SKM-1 treated with dmso at 0.1 percent for 144 hours (cell line): ENCODE results near the gene DNAJC8.
A peak's percentile ranks its signal among the peaks of the same experiment; 100 is the strongest.

Experiments used
- DNase-seq: peaks from one replicate; lab custom pipeline; 2025; ENCODE audit not compliant: unreplicated experiment; lab: John Stamatoyannopoulos, UW

DNAJC8 gene

GRCh38 chr1:28232558-28233263, at the start of gene DNAJC8:
DNAJC8 (minus strand) TSS chr1:28233029; CDS start chr1:28232998, 31 bp downstream.
- peak; percentile 88 for DNase-seq

DNA sequence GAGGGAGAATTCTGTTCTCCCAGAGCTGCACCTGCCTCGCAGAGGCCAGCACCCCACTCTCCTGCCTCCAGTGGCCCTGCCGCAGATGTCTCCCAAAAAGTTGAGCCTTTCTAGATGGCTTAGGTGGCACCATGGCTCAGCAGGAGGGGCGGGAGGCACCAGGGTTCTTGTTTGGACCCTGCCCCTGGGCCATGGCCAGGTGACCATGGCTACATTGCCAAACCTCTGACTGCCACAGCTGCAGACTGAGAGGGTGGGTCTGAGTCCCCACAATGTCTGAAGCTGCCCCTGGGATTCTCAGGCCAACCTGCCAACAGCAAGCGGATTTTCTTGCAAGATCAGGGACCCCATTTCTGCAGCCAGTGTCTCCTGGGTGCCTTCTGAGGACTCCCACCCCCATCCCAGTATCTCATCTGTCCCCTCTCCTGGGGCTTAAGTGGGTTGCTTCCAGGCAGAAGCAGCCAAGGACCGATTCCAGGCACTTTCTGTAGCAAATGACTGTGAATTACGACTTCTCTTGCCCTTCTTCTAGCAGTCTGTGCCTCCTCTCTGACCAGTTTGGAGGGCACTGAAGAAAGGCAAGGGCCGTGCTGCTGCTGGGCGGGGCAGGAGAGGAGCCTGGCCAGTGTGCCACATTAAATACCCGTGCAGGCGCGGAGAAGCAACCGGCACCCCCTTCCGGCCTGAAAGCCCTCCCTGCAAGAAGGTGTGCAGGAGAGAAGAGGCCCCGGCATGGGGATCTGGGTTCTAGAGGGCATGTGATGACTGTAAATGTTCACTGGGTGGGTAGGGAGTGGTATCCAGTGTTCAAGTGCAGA, 49.0 kb upstream of the DNAJC8 start:
- no peak for DNase-seq

- no peak for DNase-seq
These were observed 48.1 kb upstream of the DNAJC8 start for GRCh38 chr1:28280977-28281381.

GRCh38 chr1:28280501-28280900, 47.7 kb upstream of the DNAJC8 start:
- DNase-seq, result no peak

GRCh38 chr1:28279721-28280120, 46.9 kb upstream of the DNAJC8 start:
- DNase-seq, result no peak

- DNase-seq, result no peak
These were observed 45.9 kb upstream of the DNAJC8 start for GRCh38 chr1:28278763-28279162.

DNA sequence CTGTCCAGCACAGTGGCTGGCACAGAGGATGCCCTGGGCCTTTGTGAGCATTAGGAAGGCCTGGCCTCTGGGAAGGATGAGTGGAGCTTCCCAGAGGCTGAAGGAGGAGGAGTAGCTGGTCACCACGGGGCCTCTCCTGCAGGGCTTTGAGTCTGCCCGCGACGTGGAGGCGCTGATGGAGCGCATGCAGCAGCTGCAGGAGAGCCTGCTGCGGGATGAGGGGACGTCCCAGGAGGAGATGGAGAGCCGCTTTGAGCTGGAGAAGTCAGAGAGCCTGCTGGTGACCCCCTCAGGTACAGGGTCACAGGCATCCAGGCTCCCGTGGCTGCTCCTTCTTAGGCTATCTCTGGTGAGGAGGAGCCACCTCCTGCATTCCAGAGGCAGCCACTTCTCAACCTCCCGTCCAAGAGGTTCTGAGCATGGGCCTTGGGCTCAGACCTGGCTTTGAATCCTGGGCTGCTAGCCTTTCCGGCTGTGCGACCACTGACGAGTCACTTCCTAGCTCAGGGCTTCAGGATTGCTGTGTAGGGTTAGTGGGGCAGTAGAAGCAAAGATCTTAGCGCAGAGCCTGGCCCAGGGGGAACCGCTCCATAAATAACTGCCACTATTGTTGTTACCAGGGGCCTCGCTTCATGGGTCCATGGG, 40.5 kb upstream of the DNAJC8 start:
- DNase-seq, result no peak

- no peak for DNase-seq
These were observed 39.5 kb upstream of the DNAJC8 start for GRCh38 chr1:28272215-28272852.

DNA sequence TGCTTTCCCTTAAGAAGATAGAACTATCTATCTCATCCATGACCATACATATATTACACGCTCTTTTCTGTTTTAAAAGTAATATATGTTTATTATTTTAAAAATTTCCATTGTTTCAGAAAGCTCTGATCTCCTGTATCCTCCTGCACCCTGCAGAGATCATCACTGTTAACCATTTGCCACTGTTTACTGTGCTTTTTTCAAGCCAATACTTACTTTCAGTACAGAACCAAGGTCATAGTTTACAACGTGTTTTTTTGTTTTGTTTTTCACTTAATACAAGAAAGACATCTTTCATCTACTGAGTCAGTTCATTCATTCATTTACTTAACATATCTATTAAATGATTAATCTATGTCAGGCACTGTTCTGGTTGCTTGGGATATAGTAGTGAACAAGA, 36.7 kb upstream of the DNAJC8 start:
- no peak for DNase-seq

DNA sequence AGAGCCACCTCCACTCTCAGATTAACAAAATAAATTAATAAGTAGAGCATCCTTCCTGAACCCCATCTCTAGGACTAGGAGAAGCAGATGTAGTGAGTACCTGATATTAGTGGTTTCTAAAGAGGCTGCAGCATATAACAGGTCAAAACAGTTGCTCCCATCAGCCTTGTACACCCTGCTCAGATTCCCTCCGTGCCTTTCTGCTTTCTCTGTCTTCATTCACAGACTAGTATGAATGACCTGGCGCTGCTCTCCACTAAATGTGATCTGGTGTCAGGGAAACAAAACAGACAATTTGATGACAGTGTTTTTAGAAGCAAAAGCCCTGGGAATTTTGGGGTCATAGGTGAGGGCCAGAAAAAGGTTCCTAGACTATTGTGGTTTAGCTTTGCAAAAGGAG, 34.8 kb upstream of the DNAJC8 start:
- DNase-seq, result no peak

DNA sequence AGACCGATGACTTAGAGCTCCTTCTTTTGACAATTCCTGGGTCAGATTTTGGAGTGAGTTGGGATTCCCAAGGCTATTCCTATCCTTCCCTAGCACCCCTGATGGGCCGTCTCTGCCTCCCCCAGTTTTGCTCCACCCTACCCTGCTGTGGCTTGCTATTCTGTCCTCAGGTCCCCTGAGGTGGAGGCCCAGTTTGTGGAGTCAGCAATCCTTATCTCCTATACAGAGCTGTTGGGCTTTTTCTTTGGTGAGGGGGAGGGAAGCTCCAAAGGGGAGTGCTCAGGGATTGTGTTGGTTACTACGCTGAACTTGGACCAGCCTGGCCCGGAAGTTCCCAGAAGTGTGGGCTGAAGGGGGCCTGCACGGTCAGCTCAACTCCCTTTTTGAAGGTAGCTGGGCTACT, 34.1 kb upstream of the DNAJC8 start:
- no peak for DNase-seq

DNA sequence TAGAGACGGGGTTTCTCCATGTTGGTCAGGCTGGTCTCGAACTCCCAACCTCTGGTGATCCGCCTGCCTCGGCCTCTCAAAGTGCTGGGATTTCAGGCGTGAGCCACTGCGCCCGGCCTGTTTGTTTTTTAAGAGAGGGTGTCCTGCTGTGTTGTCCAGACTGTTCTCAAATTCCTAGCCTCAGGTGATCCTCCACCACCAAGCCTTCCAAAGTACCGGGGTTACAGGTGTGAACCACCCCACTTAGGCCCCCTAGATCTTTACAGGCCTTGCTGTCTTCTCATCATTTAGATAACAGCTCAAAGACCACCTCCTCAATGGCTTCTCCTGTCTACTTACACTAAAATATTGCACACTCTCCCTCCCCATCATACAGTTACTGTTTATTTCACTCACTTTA, 32.7 kb upstream of the DNAJC8 start:
- no peak for DNase-seq

DNA sequence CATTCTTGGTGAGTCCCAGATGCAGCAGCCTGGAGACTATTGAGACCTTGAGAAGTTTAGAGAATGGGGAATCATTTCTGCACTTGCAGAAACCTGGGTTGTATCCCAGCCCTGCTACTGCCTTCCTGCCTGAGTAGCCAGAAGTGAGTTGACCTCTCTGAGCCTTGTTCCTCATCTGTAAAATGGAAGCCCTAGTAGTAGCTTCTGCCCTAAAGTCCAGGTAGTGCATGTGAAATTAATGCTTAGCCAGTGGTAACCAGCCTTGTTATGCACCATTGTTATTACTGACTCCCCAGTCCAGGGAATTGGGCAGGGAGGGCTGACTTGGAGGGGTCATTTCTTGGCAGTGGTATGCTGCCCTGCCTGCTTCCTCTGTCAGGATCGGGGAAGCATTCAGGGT, 32.1 kb upstream of the DNAJC8 start:
- DNase-seq, result no peak

DNA sequence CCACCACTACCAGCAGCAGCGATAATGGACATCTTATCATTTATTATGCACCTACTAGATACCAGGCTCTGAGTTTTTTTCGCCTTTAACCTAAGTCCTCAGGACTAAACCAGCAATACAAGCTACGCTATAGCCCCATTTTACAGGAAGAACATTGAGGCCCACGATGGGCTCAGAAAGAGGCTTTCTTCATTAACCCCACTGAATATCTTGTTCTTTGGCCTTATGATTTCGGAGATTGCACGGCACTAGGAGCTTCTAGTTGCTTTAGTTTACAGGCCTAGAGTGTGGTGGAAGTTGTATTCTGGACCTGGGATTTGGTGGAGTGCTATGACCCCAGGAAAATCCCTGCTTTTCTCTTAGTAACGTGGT, 28.0 kb upstream of the DNAJC8 start:
- DNase-seq, result no peak

DNA sequence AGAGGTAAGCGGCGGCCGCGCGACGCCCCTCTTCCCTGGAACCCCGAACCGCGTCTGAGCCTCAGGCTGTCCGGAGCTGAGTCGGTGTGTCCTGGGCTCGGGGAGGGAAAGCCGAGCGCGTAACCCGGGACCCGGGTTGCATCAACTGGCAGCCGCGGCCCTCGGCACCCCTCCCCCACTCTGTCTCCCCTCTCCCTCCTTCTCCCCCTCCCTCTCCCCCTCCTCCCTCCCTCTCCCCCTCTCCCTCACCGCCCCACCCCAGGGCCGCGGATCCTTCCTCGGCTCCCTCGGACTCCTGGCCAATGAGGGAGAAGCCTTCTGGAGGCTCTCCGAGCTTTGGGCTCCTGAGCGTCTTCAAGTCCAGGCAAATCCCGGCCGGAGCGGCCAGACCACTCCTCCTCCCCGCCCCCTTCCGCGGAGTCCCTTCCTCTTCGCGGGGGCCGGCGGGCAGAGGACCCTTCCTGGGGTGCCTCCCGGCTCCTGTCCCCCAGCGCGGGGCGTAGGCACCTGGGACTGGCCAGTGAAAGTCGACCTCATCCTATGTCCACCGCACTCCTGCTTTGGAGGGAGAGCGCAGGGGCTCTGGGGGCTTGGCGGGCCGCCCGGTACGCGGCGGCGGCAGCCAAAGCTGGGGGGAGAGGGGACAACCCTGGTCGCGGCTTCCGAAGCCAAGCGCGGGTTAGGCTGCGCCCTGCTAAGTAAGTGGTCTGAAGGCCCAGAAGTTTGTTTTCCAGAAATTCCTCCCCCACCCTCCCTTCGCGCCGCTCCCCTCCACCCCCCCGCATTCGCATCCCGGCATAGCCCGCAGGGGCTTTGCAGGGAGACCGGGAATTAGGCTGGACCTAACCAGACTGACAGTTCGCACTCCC, 27.3 kb upstream of the DNAJC8 start:
- no peak for DNase-seq

- peak; percentile 97 for DNase-seq
These were observed 26.6 kb upstream of the DNAJC8 start, which contains the start of gene SESN2 for GRCh38 chr1:28259252-28259933. SESN2 (plus strand) TSS chr1:28259518; CDS start chr1:28259848, 330 bp downstream.

DNA sequence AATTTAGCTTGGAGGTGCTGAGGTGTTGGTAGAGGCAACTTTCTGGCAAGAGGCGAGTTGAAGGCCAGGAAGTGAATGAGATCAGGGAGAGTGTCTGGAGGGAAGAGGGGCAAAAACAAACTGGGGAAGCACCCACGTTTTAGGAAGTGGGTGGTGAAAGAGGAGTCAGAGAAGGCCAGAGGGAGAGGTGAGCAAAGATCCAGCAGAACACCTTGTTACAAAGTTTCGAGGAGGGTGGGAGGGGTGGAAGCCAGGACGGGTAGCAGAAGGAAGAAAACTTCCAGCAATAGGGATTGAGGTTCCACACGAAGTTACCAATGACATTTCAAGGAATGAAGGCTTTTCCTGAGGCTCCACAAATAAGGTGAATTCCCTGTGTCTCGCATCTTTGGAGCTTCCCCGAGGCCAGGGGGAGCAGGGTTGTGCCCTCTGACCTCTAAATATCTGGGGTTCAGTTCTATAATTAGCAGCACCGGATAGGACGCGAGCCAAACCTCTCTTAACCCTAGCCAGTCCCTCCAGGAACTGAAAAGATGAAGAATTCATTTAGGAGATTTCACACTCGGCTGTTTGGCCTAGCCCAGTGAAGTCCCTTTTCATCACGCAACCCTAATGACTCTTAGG, 25.9 kb upstream of the DNAJC8 start:
- DNase-seq, result peak; percentile 39

- DNase-seq, result no peak
These were observed 24.9 kb upstream of the DNAJC8 start for GRCh38 chr1:28257736-28258135.

- DNase-seq, result no peak
These were observed 23.5 kb upstream of the DNAJC8 start for GRCh38 chr1:28256197-28256827.
